HG02678 (cell line): ENCODE data around the gene MYLK.

Experiments used
- ATAC-seq: cut with Tn5 transposase; IDR thresholded peaks from one replicate; pipeline ENCODE4 v1.9.1; 2021; ENCODE audit warnings: mild to moderate bottlenecking, moderate library complexity; ENCODE audit not compliant: unreplicated experiment

MYLK gene

GRCh38 chr3:123795471-123796251, 88.5 kb downstream of the MYLK start:
- no peak for ATAC-seq

- no peak for ATAC-seq
These were observed 90.7 kb downstream of the MYLK start for GRCh38 chr3:123793425-123793824.

DNA sequence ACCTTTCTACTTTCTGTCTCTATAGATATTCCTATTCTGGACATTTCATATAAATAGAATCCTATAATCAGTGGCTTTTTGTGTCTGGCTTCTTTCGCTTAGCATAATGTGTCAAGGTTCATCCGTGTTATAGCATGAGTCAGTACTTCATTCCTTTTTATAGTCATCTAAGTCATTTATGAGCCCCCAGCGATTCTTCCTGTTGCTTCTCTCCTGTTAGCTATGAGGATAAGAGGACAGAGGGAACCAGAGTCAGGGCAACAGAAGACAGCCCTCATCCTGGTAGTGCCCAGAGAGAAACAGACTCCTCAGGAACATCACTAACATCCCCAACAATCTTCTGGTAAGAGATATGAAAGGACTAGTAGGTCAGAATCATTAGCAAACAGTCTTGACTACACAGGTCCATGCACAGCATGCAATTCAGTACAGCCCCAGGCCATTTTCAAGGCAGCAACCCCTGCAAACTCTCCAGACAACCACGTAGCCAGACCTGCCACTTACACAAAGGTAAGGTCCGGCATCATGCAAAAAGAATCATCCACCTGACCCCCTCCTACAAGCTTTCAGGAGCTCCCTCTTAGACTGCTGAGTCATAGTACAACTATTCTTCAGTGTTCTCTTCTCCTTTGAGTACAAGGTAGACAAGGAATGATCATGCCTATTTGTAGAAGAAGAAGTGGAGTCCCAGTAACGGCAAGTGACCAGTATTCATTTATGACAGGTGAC, 91.5 kb downstream of the MYLK start:
- ATAC-seq = no peak

DNA sequence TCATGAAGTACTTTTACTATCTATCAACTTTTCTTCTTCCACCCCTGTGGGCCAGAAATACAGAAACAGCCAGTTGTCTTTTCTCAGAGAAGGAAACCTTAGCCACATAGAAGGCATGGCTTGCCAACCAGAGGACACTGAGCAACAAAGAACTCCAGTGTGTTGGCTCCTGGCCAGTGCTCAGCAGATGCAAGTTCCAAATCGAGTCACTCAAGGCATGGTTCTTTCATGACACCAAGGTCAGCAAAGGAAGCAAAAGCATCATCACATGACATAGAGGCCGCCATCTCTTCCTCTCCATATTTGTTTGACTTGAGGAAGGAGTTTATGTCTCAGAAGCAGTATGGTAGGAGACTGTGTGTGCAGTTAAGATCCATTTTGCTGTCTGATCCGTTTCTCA, 92.2 kb downstream of the MYLK start:
- ATAC-seq = no peak

- no peak for ATAC-seq
These were observed 92.7 kb downstream of the MYLK start for GRCh38 chr3:123791417-123791816.

GRCh38 chr3:123791073-123791370, 93.1 kb downstream of the MYLK start:
- ATAC-seq = no peak

DNA sequence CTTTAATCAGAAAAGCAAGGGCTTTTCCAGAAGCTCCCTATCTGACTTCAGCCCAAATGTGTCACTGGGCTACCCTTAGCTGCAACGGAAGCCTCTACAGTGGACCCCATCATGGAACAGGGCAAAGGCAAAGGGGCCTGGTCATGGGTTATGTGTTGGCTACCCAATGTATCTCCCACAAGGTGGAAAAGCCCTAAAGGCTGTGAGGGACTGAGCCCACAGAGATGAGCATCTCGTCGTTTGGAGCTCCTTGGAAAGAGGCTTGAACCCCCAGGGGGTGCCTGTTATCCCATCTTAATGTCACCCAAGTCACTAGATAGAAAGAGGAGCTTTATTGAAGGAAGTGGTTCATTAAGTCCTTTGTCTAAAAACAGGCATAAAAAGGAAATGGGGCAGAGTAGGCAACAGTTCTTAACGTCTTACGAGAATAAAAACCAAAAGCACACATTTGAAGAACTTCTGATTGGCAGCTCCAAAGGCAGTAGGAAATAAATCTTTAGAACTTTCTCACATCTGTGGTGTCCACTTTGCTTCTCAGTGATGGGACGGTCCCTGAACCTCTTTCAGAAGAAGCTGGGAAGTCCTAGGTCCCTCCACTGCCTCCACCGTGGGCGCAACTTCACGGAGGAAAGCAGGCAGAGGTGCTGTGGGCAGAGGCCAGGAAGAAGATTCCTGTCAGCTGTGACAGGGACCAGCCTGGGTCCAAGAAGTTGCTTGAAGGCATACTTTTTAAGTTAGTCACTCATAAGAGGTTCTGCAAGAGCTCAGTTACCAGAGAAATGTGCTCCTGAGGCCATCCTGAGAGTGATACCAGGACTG, 93.7 kb downstream of the MYLK start:
- ATAC-seq = no peak

DNA sequence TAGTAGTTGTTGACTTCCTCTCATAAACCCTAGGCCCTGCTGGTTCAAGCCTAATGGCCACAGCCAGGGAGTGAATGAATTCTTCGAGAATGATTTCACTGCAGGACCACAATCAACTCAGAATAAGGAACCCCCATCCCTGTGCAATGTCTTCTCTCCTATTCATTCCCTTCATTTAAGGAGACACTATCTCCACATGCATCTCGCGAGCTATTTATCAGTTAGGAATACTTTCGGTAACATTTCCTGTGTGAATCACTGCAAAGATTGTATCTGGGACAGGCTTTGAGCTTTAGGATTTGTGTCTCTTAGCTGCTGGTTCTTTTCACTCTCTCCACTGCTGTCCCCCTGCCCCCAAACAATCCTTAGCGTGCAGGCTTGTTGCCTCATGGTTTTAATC, 94.4 kb downstream of the MYLK start:
- ATAC-seq = no peak

DNA sequence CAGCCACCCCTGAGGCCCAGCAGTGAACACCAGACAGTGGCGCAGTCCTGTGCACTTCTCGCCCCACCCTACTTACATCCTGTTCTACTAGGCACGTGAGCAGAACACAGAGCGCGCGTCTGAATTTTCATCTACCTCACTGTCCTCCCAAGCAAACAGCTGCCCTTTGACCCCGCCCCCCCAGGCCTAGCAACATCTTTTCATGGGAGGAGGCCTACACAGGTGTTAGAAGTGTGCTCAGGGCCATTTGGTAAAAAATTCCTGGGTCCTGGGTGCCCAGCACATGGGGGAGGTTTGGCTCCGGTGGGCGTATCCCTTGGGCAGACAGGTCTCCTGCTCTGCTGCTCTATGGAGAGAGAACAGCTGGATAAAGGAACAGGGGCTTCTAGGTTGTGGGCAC, 95.0 kb downstream of the MYLK start:
- ATAC-seq = no peak

GRCh38 chr3:123788710-123789109, 95.4 kb downstream of the MYLK start:
- ATAC-seq = no peak

DNA sequence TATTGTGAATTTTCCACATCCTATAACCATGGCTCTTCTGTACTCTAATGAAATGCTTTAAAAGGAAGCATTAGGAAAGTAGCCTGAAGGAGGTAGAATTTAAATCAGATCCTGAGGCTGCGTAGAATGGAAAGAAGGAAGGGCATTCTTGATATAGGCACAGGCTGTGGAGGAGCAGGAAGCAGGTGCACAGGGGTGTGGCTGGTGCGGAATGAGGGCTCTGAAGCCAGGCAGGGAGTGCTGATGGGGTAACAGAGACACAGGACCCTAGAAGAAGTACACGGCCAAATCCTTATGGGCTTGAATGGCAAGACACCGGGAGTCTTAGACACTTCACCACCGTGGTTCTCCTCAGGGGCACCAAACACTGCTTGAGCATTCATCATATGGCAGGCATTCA, 97.0 kb downstream of the MYLK start:
- no peak for ATAC-seq

- ATAC-seq = no peak
These were observed 98.5 kb downstream of the MYLK start for GRCh38 chr3:123785602-123786001.

DNA sequence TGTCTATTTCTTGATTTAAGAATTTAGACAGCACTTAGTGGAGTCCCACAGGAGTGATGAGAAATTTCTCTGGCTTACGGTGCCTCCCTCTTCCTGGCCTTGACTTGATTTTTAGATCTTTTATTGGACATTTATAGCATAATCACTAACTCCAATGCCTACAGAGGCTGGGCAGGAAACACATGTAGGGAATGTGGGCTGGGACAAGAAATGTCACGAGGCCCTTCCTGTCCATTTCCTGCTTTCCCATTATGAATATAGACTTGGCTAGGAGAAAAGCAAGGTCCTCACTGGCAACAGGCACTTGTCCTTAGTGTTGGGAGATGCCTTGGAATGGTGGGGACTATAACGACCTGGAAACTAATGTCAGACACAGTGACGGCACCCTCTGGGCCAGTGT, 100.3 kb downstream of the MYLK start:
- no peak for ATAC-seq

DNA sequence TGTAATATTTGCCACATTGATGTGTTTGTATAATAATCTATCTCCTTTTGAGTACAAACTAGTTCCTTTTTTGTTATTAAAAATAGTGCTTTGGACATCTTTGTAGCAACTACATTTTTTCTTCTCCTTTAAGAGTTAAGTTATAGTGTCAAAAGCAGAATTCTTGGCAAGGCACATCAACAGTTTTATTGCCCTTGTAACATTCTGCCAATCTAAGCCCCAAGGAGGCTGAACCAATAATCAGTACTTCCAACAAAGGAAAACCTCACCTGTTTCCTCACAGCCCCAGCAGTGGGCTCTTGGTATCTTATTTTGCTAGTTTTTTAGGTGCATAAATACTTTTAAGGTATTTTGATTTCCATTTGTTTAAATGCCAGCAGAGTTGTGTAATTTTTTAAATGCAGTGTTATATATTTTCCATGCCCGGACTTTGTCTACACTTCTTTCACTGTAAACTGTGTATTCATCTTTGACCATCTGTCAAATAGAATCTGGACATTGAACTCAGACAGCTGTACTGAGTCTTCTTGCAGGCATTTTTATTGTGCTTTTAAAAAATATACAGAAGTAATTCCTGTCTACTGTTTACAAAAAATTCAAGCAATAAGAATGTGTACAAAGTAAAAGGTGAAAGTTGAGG, 101.0 kb downstream of the MYLK start:
- ATAC-seq = no peak

DNA sequence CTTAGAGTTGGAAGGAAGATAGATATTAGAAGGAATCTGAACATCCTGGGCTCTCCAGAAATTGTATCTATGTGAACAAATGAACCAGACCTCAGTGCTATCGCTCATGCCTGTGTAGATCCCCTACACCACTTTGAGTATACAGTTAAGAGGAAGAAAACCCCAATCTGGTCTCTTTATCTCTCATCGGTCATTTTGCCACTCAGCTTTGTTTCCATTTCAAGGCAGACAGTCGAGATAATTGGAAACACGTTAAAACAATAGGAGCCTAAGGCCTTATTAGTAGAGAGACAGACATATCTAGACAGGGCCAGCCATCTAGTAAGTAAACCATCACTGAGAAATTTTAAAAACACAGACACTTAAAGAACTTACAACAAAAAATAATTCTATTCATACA, 101.6 kb downstream of the MYLK start:
- ATAC-seq = no peak

GRCh38 chr3:123781571-123782275, 102.4 kb downstream of the MYLK start:
- no peak for ATAC-seq

GRCh38 chr3:123781138-123781537, 103.0 kb downstream of the MYLK start:
- ATAC-seq = no peak

GRCh38 chr3:123780656-123781055, 103.5 kb downstream of the MYLK start:
- no peak for ATAC-seq

- ATAC-seq = no peak
These were observed 104.4 kb downstream of the MYLK start for GRCh38 chr3:123779655-123780231.

- no peak for ATAC-seq
These were observed 105.0 kb downstream of the MYLK start for GRCh38 chr3:123778991-123779622.
